GM12878 (cell line): ENCODE data around the gene PFKFB1. TPM values are rescaled to one million over a fixed set of nuclear protein-coding genes. Genes with fewer than 3 reads are reported as not detected.

Experiments
- ATAC-seq: fragments of 200-7000 bp; cut with Tn5 transposase; 3 replicates; pipeline ENCODE4 v1.9.1; 2020; ENCODE audit warnings: mild to moderate bottlenecking, moderate library complexity
- BruUV-seq: library from RNA; stranded (reverse); fragments of 400-500 nt; replicated peaks from 2 replicates; lab custom pipeline; 2021; lab: Mats Ljungman, UMichigan
- CTCF ChIA-PET: fragments of 300-600 bp; sonication (Branson Sonifier 250); formaldehyde crosslinking; extraction: SDS; loops from one replicate; lab custom pipeline; 2021; ENCODE audit warnings: inconsistent platforms; lab: Yijun Ruan, JAX
- POLR2A ChIA-PET: fragments of 350-600 bp; formaldehyde crosslinking; extraction: SDS; loops from one replicate; lab custom pipeline; 2021; ENCODE audit warnings: inconsistent platforms; lab: Charles Lee
- RAD21 ChIA-PET: fragments of 300-600 bp; sonication (Branson Sonifier 250); formaldehyde crosslinking; loops from one replicate; lab custom pipeline; 2023; ENCODE audit warnings: antibody characterized with exemption; ENCODE audit not compliant: unreplicated experiment; lab: Charles Lee
- SMC1A ChIA-PET: fragments of 300-600 bp; sonication (Branson Sonifier 250); formaldehyde crosslinking; loops from one replicate; lab custom pipeline; 2023; ENCODE audit not compliant: unreplicated experiment, uncharacterized antibody; lab: Charles Lee
- DNase-seq: peaks from one replicate; pipeline ENCODE4 v3.0.0-alpha.2; 2011; ENCODE audit warnings: low read depth, low spot score
- FAIRE-seq: peaks from 3 replicates; lab custom pipeline; 2011; peaks lifted over from hg19 to GRCh38; lab: Jason Lieb, UNC
- H2AFZ ChIP-seq: 2 replicates; pipeline ENCODE4 v1.6.0; 2011; ENCODE audit warnings: low read depth, low read length, control low read depth; ENCODE audit not compliant: control insufficient read depth
- H3K27ac ChIP-seq: 2 replicates; pipeline ENCODE4 v1.5.1; 2011; ENCODE audit warnings: control low read depth; ENCODE audit not compliant: control insufficient read depth, insufficient read depth
- H3K27me3 ChIP-seq, 2 experiments: replicated peaks in 1 of 2; 2 replicates each; pipeline versions ENCODE4 v1.6.0 to v1.6.1; 2011; ENCODE audit warnings: low read length in 1 of 2; ENCODE audit not compliant: control insufficient read depth in 2 of 2, insufficient read depth in 2 of 2
- H3K36me3 ChIP-seq, 2 experiments: 2 replicates each; pipeline ENCODE4 v1.5.1; 2011; ENCODE audit warnings: low read length in 1 of 2; ENCODE audit not compliant: control insufficient read depth in 2 of 2, insufficient read depth in 2 of 2
- H3K4me1 ChIP-seq: 2 replicates; pipeline ENCODE4 v1.6.1; 2011; ENCODE audit warnings: mild to moderate bottlenecking, low read length, moderate library complexity, mixed read lengths; ENCODE audit not compliant: control insufficient read depth, insufficient read depth
- H3K4me2 ChIP-seq: 2 replicates; pipeline ENCODE4 v1.6.0; 2011; ENCODE audit warnings: control low read depth; ENCODE audit not compliant: control insufficient read depth, insufficient read depth
- H3K4me3 ChIP-seq: fragments of 200-600 bp; sonication (generic); 2 replicates; pipeline ENCODE4 v1.5.1; 2016
- H3K79me2 ChIP-seq: 2 replicates; pipeline ENCODE4 v1.6.0; 2011; ENCODE audit warnings: low read length; ENCODE audit not compliant: control insufficient read depth, insufficient read depth
- H3K9ac ChIP-seq: 2 replicates; pipeline ENCODE4 v1.8.0; 2011; ENCODE audit warnings: low read length, control low read depth, mixed read lengths; ENCODE audit not compliant: control insufficient read depth, insufficient read depth
- H3K9me3 ChIP-seq: replicated peaks from 3 replicates; pipeline ENCODE4 v1.5.1; 2011; ENCODE audit warnings: mild to moderate bottlenecking, low read length; ENCODE audit not compliant: control insufficient read depth, insufficient read depth
- H4K20me1 ChIP-seq: 2 replicates; pipeline ENCODE4 v1.6.0; 2011; ENCODE audit not compliant: control insufficient read depth, insufficient read depth
- ATF2 ChIP-seq: IDR thresholded peaks from 2 replicates; pipeline ENCODE4 v1.6.1; 2012; ENCODE audit warnings: low read length, inconsistent platforms
- CBX5 ChIP-seq: sonication (generic); IDR thresholded peaks from 2 replicates; pipeline ENCODE4 v1.6.1; 2016; ENCODE audit warnings: low read depth, moderate library complexity, mild to moderate bottlenecking, inconsistent platforms
- CHD4 ChIP-seq: fragments of 200-600 bp; sonication (generic); IDR thresholded peaks from 2 replicates; pipeline ENCODE4 v1.6.1; 2016; ENCODE audit warnings: mild to moderate bottlenecking
- EGR1 ChIP-seq, 2 experiments: IDR thresholded peaks; 1 replicate in 1 of 2; 2 replicates in 1 of 2; pipeline ENCODE4 v1.6.1; 2011 to 2012; ENCODE audit warnings: low read depth in 2 of 2, low read length in 2 of 2, borderline replicate concordance in 1 of 2, mild to moderate bottlenecking in 1 of 2, moderate library complexity in 1 of 2
- JUND ChIP-seq: IDR thresholded peaks from 2 replicates; pipeline ENCODE4 v1.6.1; 2012; ENCODE audit warnings: low read depth, mild to moderate bottlenecking, low read length, improper control_type of control experiment, moderate library complexity
- KDM1A ChIP-seq: fragments of 200-600 bp; sonication (generic); IDR thresholded peaks from 2 replicates; pipeline ENCODE4 v1.6.1; 2016; ENCODE audit warnings: borderline replicate concordance
- MTA2 ChIP-seq: fragments of 450-650 bp; IDR thresholded peaks from 2 replicates; pipeline ENCODE4 v1.6.1; 2016; ENCODE audit warnings: low read depth, mild to moderate bottlenecking, moderate library complexity
- MXI1 ChIP-seq: fragments of 150-350 bp; IDR thresholded peaks from 2 replicates; pipeline ENCODE4 v1.6.1; 2011; ENCODE audit warnings: low read depth, mild to moderate bottlenecking, inconsistent platforms, low read length, improper control_type of control experiment
- NRF1 ChIP-seq: conservative IDR thresholded peaks from 2 replicates; pipeline ENCODE4 v1.6.1; 2011; ENCODE audit warnings: mild to moderate bottlenecking, low read depth, low read length, improper control_type of control experiment
- RCOR1 ChIP-seq: conservative IDR thresholded peaks from 2 replicates; pipeline ENCODE4 v1.6.1; 2012; ENCODE audit warnings: low read depth, low read length, improper control_type of control experiment
- SIN3A ChIP-seq: IDR thresholded peaks from 2 replicates; pipeline ENCODE4 v1.6.1; 2012; ENCODE audit warnings: low read depth, low read length, improper control_type of control experiment
- SMC3 ChIP-seq: IDR thresholded peaks from 2 replicates; pipeline ENCODE4 v1.6.1; 2011; ENCODE audit warnings: low read length, improper control_type of control experiment, borderline replicate concordance
- SP1 ChIP-seq: IDR thresholded peaks from one replicate; pipeline ENCODE4 v1.6.1; 2011; ENCODE audit warnings: low read depth, low read length
- TCF7 ChIP-seq: IDR thresholded peaks from 2 replicates; pipeline ENCODE4 v1.6.1; 2014; ENCODE audit warnings: antibody characterized with exemption, borderline replicate concordance
- in situ Hi-C: fragments of 300-500 bp; cut with MboI; formaldehyde crosslinking; loops from 9 replicates; pipeline ENCODE4 v1.14.3; 2018; ENCODE audit warnings: mixed read lengths
- intact Hi-C: fragments of 100-400 bp; cut with micrococcal nuclease; formaldehyde crosslinking; loops from one replicate; pipeline ENCODE4 v1.14.2; 2022; ENCODE audit not compliant: unreplicated experiment
- polyA plus RNA-seq, 11 experiments: library from polyadenylated mRNA; depleted of rRNA in 4 of 11; unstranded in 6 of 11; stranded (reverse) in 5 of 11; fragments of >200 nt; fragmentation: Nextera tagmentation in 4 of 11; fragmentation: Illumina TruSeq in 1 of 11; extraction: Ambion mirVana in 4 of 11; extraction: Trizol in 1 of 11; gene quantifications; 1 replicate in 1 of 11; 2 replicates in 10 of 11; pipeline versions ENCODE4 v1.2.1 to v1.2.3, GENCODE V29; 2011 to 2016; ENCODE audit warnings: inconsistent platforms in 2 of 11, missing spikeins in 2 of 11, low read depth in 1 of 11
- total RNA-seq, 4 experiments: library from RNA; depleted of rRNA in 3 of 4; stranded (reverse); fragments of >200 nt in 3 of 4; fragmentation: Illumina TruSeq in 1 of 4; extraction: Trizol in 1 of 4; gene quantifications; 2 replicates each; pipeline versions ENCODE4 v1.2.1 to v1.2.3, GENCODE V29; 2013 to 2021
- TF ChIP-seq, protein P1 (sequence below): IDR thresholded peaks from 2 replicates; pipeline ENCODE4 v1.6.1; 2011; ENCODE audit warnings: low read depth, mild to moderate bottlenecking, low read length, moderate library complexity, borderline replicate concordance; ENCODE audit errors: extremely low read depth

Gene PFKFB1
- total and polyA plus RNA-seq, 10 of the 15 experiments (the other 5 are each of a cell fraction or from before 2014, with no cell fraction given), result 0.13 to 0.59 (median 0.37) TPM

DNA sequence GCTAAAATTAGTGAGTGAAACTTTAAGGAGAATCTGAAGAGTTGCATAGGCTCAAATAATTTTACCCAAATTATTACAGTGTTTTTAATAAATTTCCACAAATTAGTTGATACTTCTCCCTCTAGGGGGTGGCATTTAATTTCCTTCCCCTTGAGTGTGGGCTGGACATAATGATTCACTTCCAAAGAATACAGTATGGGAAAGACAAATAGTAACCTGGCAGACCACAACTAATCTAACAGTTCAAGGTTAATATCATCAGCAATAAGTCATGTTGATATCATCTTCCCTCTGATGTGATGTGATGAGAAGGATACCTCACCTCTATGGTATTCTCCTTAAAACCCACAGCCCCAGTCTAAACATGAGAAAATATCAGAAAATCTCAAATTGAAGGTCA lies 15.5 kb downstream of the PFKFB1 start:
- CTCF ChIA-PET, result no interaction called here
- Histone ChIP-seq H2AFZ (no peak overlapping the region), H3K9ac (no peak overlapping the region), H3K36me3 (no peaks in the 10 kb centered on the region), H3K4me3 (no peak overlapping the region), H3K27me3 (no peaks in the 10 kb centered on the region), H3K79me2 (no peaks in the 10 kb centered on the region), H3K4me2 (no peak overlapping the region), H4K20me1 (no peaks in the 10 kb centered on the region)
- BruUV-seq, result no TSS peak
- RAD21 ChIA-PET, result no interaction called here
- ATAC-seq (no peak), FAIRE-seq (no peak)
- in situ Hi-C loops (no loop called here), intact Hi-C loops (no loop called here)
- POLR2A ChIA-PET, result no interaction called here
- TF ChIP-seq ATF2 (no peak), MXI1 (no peak), CHD4 (no peak), NRF1 (no peak), TCF7 (no peak), RCOR1 (no peak), KDM1A (no peak), SIN3A (no peak), SP1 (no peak), SMC3 (no peak), CBX5 (no peak), EGR1 (IDR thresholded peaks at IDR 0.05; ENCODE audit: borderline replicate concordance in 1 of 2, low read depth in 2 of 2, low read length in 2 of 2) (no peak), MTA2 (no peak), JUND (no peak)
- TF ChIP-seq, protein P1, sequence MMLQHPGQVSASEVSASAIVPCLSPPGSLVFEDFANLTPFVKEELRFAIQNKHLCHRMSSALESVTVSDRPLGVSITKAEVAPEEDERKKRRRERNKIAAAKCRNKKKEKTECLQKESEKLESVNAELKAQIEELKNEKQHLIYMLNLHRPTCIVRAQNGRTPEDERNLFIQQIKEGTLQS, result no peak
- TF ChIP-seq, all 136 proteins: peak for 0
- Histone ChIP-seq H3K4me1 (no peaks in the 10 kb centered on the region), H3K27ac (no peak overlapping the region), H3K9me3 (no peaks in the 10 kb centered on the region; the same call in 2 of the 3 replicates)
- no peak for DNase-seq
- SMC1A ChIA-PET, result no interaction called here
